NB4 (cell line): ENCODE data around the gene NEK3.
"Not testable (repeated sequence)": the region's sequence is repeated elsewhere in the genome, so short reads cannot be mapped to it uniquely, and the experiment has no call there.

Source experiments
- DNase-seq: peaks from one replicate; pipeline ENCODE4 v3.0.0; 2010; ENCODE audit warnings: low read depth
- H3K4me3 ChIP-seq: one replicate; pipeline ENCODE4 v1.5.1; 2011; ENCODE audit warnings: mild to moderate bottlenecking, low read depth, low read length, moderate library complexity
- CTCF ChIP-seq: IDR thresholded peaks from one replicate; pipeline ENCODE4 v1.5.1; 2012; ENCODE audit warnings: low read depth, low read length
- MAX ChIP-seq: IDR thresholded peaks from 2 replicates; pipeline ENCODE4 v1.6.1; 2011; ENCODE audit warnings: low read depth, low read length
- MYC ChIP-seq: IDR thresholded peaks from 2 replicates; pipeline ENCODE4 v1.6.1; 2011; ENCODE audit warnings: low read depth, low read length
- POLR2A ChIP-seq: IDR thresholded peaks from 2 replicates; pipeline ENCODE4 v1.6.1; 2011; ENCODE audit warnings: mild to moderate bottlenecking; ENCODE audit not compliant: insufficient read length; ENCODE audit errors: extremely low read depth

NEK3 gene

GRCh38 chr13:52097197-52097596 lies 62.2 kb downstream of the NEK3 start:
- no peak for DNase-seq
- TF ChIP-seq MYC, result no peak
- no peak for TF ChIP-seq POLR2A
- TF ChIP-seq CTCF, result no peak
- no peak for TF ChIP-seq MAX
- H3K4me3 ChIP-seq, result no peak overlapping the region

GRCh38 chr13:52096748-52097147 lies 62.6 kb downstream of the NEK3 start:
- no peak for TF ChIP-seq MAX
- no peak for TF ChIP-seq CTCF
- TF ChIP-seq MYC, result no peak
- no peak for TF ChIP-seq POLR2A
- H3K4me3 ChIP-seq, result no peak overlapping the region
- no peak for DNase-seq

- no peak overlapping the region for H3K4me3 ChIP-seq
- no peak for DNase-seq
- TF ChIP-seq POLR2A, result no peak
- no peak for TF ChIP-seq MAX
- TF ChIP-seq CTCF, result no peak
- no peak for TF ChIP-seq MYC
Observed at GRCh38 chr13:52096062-52096461, 63.3 kb downstream of the NEK3 start.

GRCh38 chr13:52092087-52092486 lies 67.3 kb downstream of the NEK3 start:
- DNase-seq, result no peak
- TF ChIP-seq MYC (no peak), MAX (no peak), POLR2A (no peak), CTCF (no peak)
- no peak overlapping the region for H3K4me3 ChIP-seq

GRCh38 chr13:52091473-52091872 lies 67.9 kb downstream of the NEK3 start:
- no peak for DNase-seq
- TF ChIP-seq POLR2A (no peak), MAX (no peak), MYC (no peak), CTCF (no peak)
- no peak overlapping the region for H3K4me3 ChIP-seq

GRCh38 chr13:52085421-52085820 lies 74.0 kb downstream of the NEK3 start:
- DNase-seq, result no peak

GRCh38 chr13:52084981-52085380 lies 74.4 kb downstream of the NEK3 start:
- H3K4me3 ChIP-seq, DNase-seq: not testable (repeated sequence)

More at GRCh38 chr13:52085421-52085820, 74.0 kb downstream of the NEK3 start:
- TF ChIP-seq POLR2A (no peak), MAX (no peak), CTCF (no peak), MYC (no peak)
- H3K4me3 ChIP-seq, result no peak overlapping the region
